ENCODE measurements around the gene GSTP1. TPM values are rescaled to one million over a fixed set of nuclear protein-coding genes. Genes with fewer than 3 reads are reported as not detected.

The GSTP1 gene
- total RNA-seq, 4 donors from 2014 or later, result 410 to 885 (median 651) TPM

GRCh38 chr11:67629386-67630227, 46.0 kb downstream of the GSTP1 start, which contains the start of gene NUDT8:
Gene NUDT8 (minus strand): TSS chr11:67629937. CDS start chr11:67629911, 26 bp downstream.
- H3K4me3 ChIP-seq, result peak within 1 kb of the TSS; percentile 70 to 91
- peak; percentile 80 to 88 (median 88) for TF ChIP-seq CTCF (IDR thresholded peaks at IDR 0.05)
- peak; percentile 21 to 62 for TF ChIP-seq POLR2A (IDR thresholded peaks at IDR 0.05)
- intact Hi-C loops (cut with DNase I; ENCODE audit: low total_unique reads), result no loop called here
- no peaks in the 10 kb centered on the region for H3K27me3 ChIP-seq
- peaks cover 0 to 5% of the 10 kb centered on the region in 2 donors for H3K4me1 ChIP-seq
- H3K27ac ChIP-seq, result peak within 1 kb of the TSS; percentile 90 to 99
- H3K36me3 ChIP-seq, result no peaks in the 10 kb centered on the region
- H3K9me3 ChIP-seq, result no peaks in the 10 kb centered on the region
- DNase-seq, result peak; percentile 79 to 84

- DNase-seq, result peak; percentile 98 to 99
- intact Hi-C loops (cut with DNase I; ENCODE audit: low total_unique reads), result no loop called here
- Histone ChIP-seq H3K9me3 (no peaks in the 10 kb centered on the region), H3K27ac (peak overlapping the region; percentile 90 to 99), H3K4me3 (peak overlapping the region; percentile 70 to 91), H3K27me3 (no peaks in the 10 kb centered on the region), H3K4me1 (peaks cover 0 to 5% of the 10 kb centered on the region in 2 donors), H3K36me3 (no peaks in the 10 kb centered on the region)
- TF ChIP-seq CTCF (IDR thresholded peaks at IDR 0.05) (peak; percentile 32 to 68 (median 59)), POLR2A (IDR thresholded peaks at IDR 0.05) (peak; percentile 63 to 82)
These were observed 46.8 kb downstream of the GSTP1 start for GRCh38 chr11:67630228-67630942.

GRCh38 chr11:67630943-67631331, 47.3 kb downstream of the GSTP1 start:
- Histone ChIP-seq H3K27ac (peak overlapping the region; percentile 90 to 99), H3K4me1 (peaks cover 0 to 5% of the 10 kb centered on the region in 2 donors), H3K27me3 (no peaks in the 10 kb centered on the region), H3K4me3 (peak overlapping the region; percentile 70 to 91), H3K9me3 (no peaks in the 10 kb centered on the region), H3K36me3 (no peaks in the 10 kb centered on the region)
- DNase-seq, result peak in 1 of 2 donors; percentile 12
- no peak for TF ChIP-seq CTCF (IDR thresholded peaks at IDR 0.05)
- no peak for TF ChIP-seq POLR2A (IDR thresholded peaks at IDR 0.05)
- intact Hi-C loops (cut with DNase I; ENCODE audit: low total_unique reads), result no loop called here

GRCh38 chr11:67631411-67631810, 47.8 kb downstream of the GSTP1 start:
- TF ChIP-seq POLR2A (IDR thresholded peaks at IDR 0.05) (no peak), CTCF (IDR thresholded peaks at IDR 0.05) (no peak)
- Histone ChIP-seq H3K27ac (no peak overlapping the region), H3K4me1 (peaks cover 0 to 5% of the 10 kb centered on the region in 2 donors), H3K36me3 (no peaks in the 10 kb centered on the region), H3K4me3 (no peak overlapping the region), H3K27me3 (no peaks in the 10 kb centered on the region), H3K9me3 (no peaks in the 10 kb centered on the region)
- DNase-seq, result peak in 1 of 2 donors; percentile 28
- intact Hi-C loops (cut with DNase I; ENCODE audit: low total_unique reads), result no loop called here

GRCh38 chr11:67631853-67632174, 48.2 kb downstream of the GSTP1 start:
- H3K27me3 ChIP-seq, result no peaks in the 10 kb centered on the region
- H3K4me1 ChIP-seq, result peaks cover 0 to 5% of the 10 kb centered on the region in 2 donors
- intact Hi-C loops (cut with DNase I; ENCODE audit: low total_unique reads), result no loop called here
- no peaks in the 10 kb centered on the region for H3K36me3 ChIP-seq
- no peaks in the 10 kb centered on the region for H3K9me3 ChIP-seq
- H3K27ac ChIP-seq, result no peak overlapping the region
- no peak for DNase-seq
- no peak overlapping the region for H3K4me3 ChIP-seq
- TF ChIP-seq CTCF (IDR thresholded peaks at IDR 0.05) (no peak), POLR2A (IDR thresholded peaks at IDR 0.05) (no peak)

Measured in uterus (tissue), 4 donors.